GM12872 (cell line): ENCODE measurements around the gene FCRL2.

Experiments used
- TF ChIP-seq, protein P1 (sequence below): IDR thresholded peaks from 3 replicates; pipeline ENCODE4 v1.5.1; 2011; ENCODE audit warnings: low read depth, mild to moderate bottlenecking, low read length, moderate library complexity; ENCODE audit not compliant: insufficient read depth

Gene FCRL2

GRCh38 chr1:157700732-157701131 lies 76.2 kb downstream of the FCRL2 start, which contains the start of gene FCRL3:
TSS of gene FCRL3 (minus strand) at chr1:157700769. CDS start at chr1:157700489, 280 bp downstream.
- TF ChIP-seq, protein P1, sequence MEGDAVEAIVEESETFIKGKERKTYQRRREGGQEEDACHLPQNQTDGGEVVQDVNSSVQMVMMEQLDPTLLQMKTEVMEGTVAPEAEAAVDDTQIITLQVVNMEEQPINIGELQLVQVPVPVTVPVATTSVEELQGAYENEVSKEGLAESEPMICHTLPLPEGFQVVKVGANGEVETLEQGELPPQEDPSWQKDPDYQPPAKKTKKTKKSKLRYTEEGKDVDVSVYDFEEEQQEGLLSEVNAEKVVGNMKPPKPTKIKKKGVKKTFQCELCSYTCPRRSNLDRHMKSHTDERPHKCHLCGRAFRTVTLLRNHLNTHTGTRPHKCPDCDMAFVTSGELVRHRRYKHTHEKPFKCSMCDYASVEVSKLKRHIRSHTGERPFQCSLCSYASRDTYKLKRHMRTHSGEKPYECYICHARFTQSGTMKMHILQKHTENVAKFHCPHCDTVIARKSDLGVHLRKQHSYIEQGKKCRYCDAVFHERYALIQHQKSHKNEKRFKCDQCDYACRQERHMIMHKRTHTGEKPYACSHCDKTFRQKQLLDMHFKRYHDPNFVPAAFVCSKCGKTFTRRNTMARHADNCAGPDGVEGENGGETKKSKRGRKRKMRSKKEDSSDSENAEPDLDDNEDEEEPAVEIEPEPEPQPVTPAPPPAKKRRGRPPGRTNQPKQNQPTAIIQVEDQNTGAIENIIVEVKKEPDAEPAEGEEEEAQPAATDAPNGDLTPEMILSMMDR: no peak

- TF ChIP-seq, protein P1: no peak
Observed at GRCh38 chr1:157700305-157700704, 76.6 kb downstream of the FCRL2 start.

- TF ChIP-seq, protein P1: no peak
Observed at GRCh38 chr1:157697781-157698569, 79.0 kb downstream of the FCRL2 start.

- TF ChIP-seq, protein P1: no peak
Observed at GRCh38 chr1:157696966-157697628, 79.8 kb downstream of the FCRL2 start.
